ENCODE measurements around the gene PHOSPHO1. TPM values are rescaled to one million over a fixed set of nuclear protein-coding genes. Genes with fewer than 3 reads are reported as not detected.
"Not testable (repeated sequence)": the region's sequence is repeated elsewhere in the genome, so short reads cannot be mapped to it uniquely, and the experiment has no call there.

The PHOSPHO1 gene
- total and polyA plus RNA-seq, 2 experiments from 2014 or later: 0.54 TPM; not detected in 1

GRCh38 chr17:49277638-49278037 is 47.1 kb upstream of the PHOSPHO1 start:
- Histone ChIP-seq H3K27me3 (no peaks in the 10 kb centered on the region), H4K20me1 (ENCODE audit: insufficient read depth, poor library complexity, severe bottlenecking) (no peaks in the 10 kb centered on the region), H3K27ac (no peak overlapping the region), H3K4me1 (ENCODE audit: insufficient read depth) (no peaks in the 10 kb centered on the region), H3K36me3 (replicated peaks; ENCODE audit: insufficient read depth, low read depth) (no peaks in the 10 kb centered on the region), H2AFZ (no peak overlapping the region), H3K9me3 (ENCODE audit: low read depth) (no peaks in the 10 kb centered on the region), H3K79me2 (no peaks in the 10 kb centered on the region), H3K9me2 (replicated peaks; ENCODE audit: insufficient read depth) (no peaks in the 10 kb centered on the region), H3K4me3 (no peak overlapping the region), H3K4me2 (no peak overlapping the region)
- WGBS (ENCODE audit: low lambda C conversion rate, missing lambda C conversion rate): 87% methylated on average over 13 of the region's 13 CpGs
- TF ChIP-seq CTCF (IDR thresholded peaks at IDR 0.05; ENCODE audit: poor library complexity) (no peak), EZH2phosphoT487 (IDR thresholded peaks at IDR 0.05; ENCODE audit: low read depth, severe bottlenecking, unreplicated experiment) (no peak), EZH2 (IDR thresholded peaks at IDR 0.05; ENCODE audit: borderline replicate concordance) (no peak)
- no peak for DNase-seq (ENCODE audit: low spot score)

- not testable (repeated sequence) for H3K27ac ChIP-seq; DNase-seq (ENCODE audit: low spot score); H3K9me2 ChIP-seq (replicated peaks; ENCODE audit: insufficient read depth); H3K36me3 ChIP-seq (replicated peaks; ENCODE audit: insufficient read depth, low read depth); H3K27me3 ChIP-seq; H4K20me1 ChIP-seq (ENCODE audit: insufficient read depth, poor library complexity, severe bottlenecking); H3K4me1 ChIP-seq (ENCODE audit: insufficient read depth); H3K4me3 ChIP-seq; H2AFZ ChIP-seq; H3K4me2 ChIP-seq; H3K79me2 ChIP-seq; H3K9me3 ChIP-seq (ENCODE audit: low read depth)
- WGBS (ENCODE audit: low lambda C conversion rate, missing lambda C conversion rate): 96% methylated on average over 11 of the region's 12 CpGs
Measured at GRCh38 chr17:49275981-49276380, 45.4 kb upstream of the PHOSPHO1 start.

GRCh38 chr17:49269356-49269755 is 38.8 kb upstream of the PHOSPHO1 start:
- H3K9me3 ChIP-seq (ENCODE audit: low read depth): no peaks in the 10 kb centered on the region
- no peaks in the 10 kb centered on the region for H3K27me3 ChIP-seq
- no peaks in the 10 kb centered on the region for H3K4me1 ChIP-seq (ENCODE audit: insufficient read depth)
- H3K9me2 ChIP-seq (replicated peaks; ENCODE audit: insufficient read depth): no peaks in the 10 kb centered on the region
- DNase-seq (ENCODE audit: low spot score): no peak
- H3K36me3 ChIP-seq (replicated peaks; ENCODE audit: insufficient read depth, low read depth): no peaks in the 10 kb centered on the region
- WGBS (ENCODE audit: low lambda C conversion rate, missing lambda C conversion rate): 93% methylated on average over 5 of the region's 5 CpGs
- H3K79me2 ChIP-seq: no peaks in the 10 kb centered on the region
- H2AFZ ChIP-seq: no peak overlapping the region
- no peaks in the 10 kb centered on the region for H4K20me1 ChIP-seq (ENCODE audit: insufficient read depth, poor library complexity, severe bottlenecking)
- TF ChIP-seq EZH2phosphoT487 (IDR thresholded peaks at IDR 0.05; ENCODE audit: low read depth, severe bottlenecking, unreplicated experiment) (no peak), CTCF (IDR thresholded peaks at IDR 0.05; ENCODE audit: poor library complexity) (no peak), EZH2 (IDR thresholded peaks at IDR 0.05; ENCODE audit: borderline replicate concordance) (no peak)
- no peak overlapping the region for H3K27ac ChIP-seq
- H3K4me3 ChIP-seq: no peak overlapping the region
- no peak overlapping the region for H3K4me2 ChIP-seq

GRCh38 chr17:49267912-49268311 is 37.3 kb upstream of the PHOSPHO1 start:
- H4K20me1 ChIP-seq (ENCODE audit: insufficient read depth, poor library complexity, severe bottlenecking): no peaks in the 10 kb centered on the region
- no peaks in the 10 kb centered on the region for H3K27me3 ChIP-seq
- no peaks in the 10 kb centered on the region for H3K79me2 ChIP-seq
- H3K4me1 ChIP-seq (ENCODE audit: insufficient read depth): no peaks in the 10 kb centered on the region
- no peak overlapping the region for H3K4me2 ChIP-seq
- TF ChIP-seq CTCF (IDR thresholded peaks at IDR 0.05; ENCODE audit: poor library complexity) (no peak), EZH2phosphoT487 (IDR thresholded peaks at IDR 0.05; ENCODE audit: low read depth, severe bottlenecking, unreplicated experiment) (no peak), EZH2 (IDR thresholded peaks at IDR 0.05; ENCODE audit: borderline replicate concordance) (no peak)
- WGBS (ENCODE audit: low lambda C conversion rate, missing lambda C conversion rate): 64% methylated on average over 3 of the region's 3 CpGs
- DNase-seq (ENCODE audit: low spot score): no peak
- H3K9me2 ChIP-seq (replicated peaks; ENCODE audit: insufficient read depth): no peaks in the 10 kb centered on the region
- no peaks in the 10 kb centered on the region for H3K36me3 ChIP-seq (replicated peaks; ENCODE audit: insufficient read depth, low read depth)
- no peak overlapping the region for H2AFZ ChIP-seq
- H3K9me3 ChIP-seq (ENCODE audit: low read depth): no peaks in the 10 kb centered on the region
- H3K27ac ChIP-seq: no peak overlapping the region
- no peak overlapping the region for H3K4me3 ChIP-seq

Data from hepatocyte (in vitro differentiated cells).